MM.1S (cell line): ENCODE data around the gene QRSL1.

Experiments
- CTCF ChIP-seq: fragments of 300-600 bp; sonication (generic); IDR thresholded peaks from 2 replicates; pipeline ENCODE4 v1.5.1; 2016; ENCODE audit warnings: antibody characterized with exemption, low read length, mixed read lengths
- EZH2 ChIP-seq: fragments of 300-600 bp; sonication (generic); optimal IDR thresholded peaks from 2 replicates; pipeline ENCODE3; 2017; ENCODE audit warnings: low read depth, mild to moderate bottlenecking, antibody characterized with exemption, low read length, mixed read lengths
- EZH2phosphoT487 ChIP-seq: fragments of 300-600 bp; sonication (generic); IDR thresholded peaks from 2 replicates; pipeline ENCODE4 v1.6.1; 2018; ENCODE audit warnings: antibody characterized with exemption, low read length

GRCh38 chr6:106631346-106631745, 2.0 kb downstream of the QRSL1 start:
- TF ChIP-seq CTCF, result no peak
- TF ChIP-seq EZH2, result no peak
- TF ChIP-seq EZH2phosphoT487, result no peak
